Ascending aorta (tissue), 2 donors: Measurements from ENCODE around the gene NOL7. TPM values are rescaled to one million over a fixed set of nuclear protein-coding genes. Genes with fewer than 3 reads are reported as not detected.

ENCODE experiments used
- DNase-seq, 2 donors: peaks; one replicate each; pipeline ENCODE4 v3.0.0-alpha.2; 2019; ENCODE audit warnings: low spot score in 2 of 2
- H3K27ac ChIP-seq, 2 donors: fragments of 200-600 bp; sonication (generic); one replicate each; pipeline ENCODE4 v1.5.1; 2016 to 2017; ENCODE audit warnings: mild to moderate bottlenecking in 1 of 2
- H3K27me3 ChIP-seq: fragments of 200-600 bp; sonication (generic); one replicate; pipeline ENCODE4 v1.5.1; 2017
- H3K36me3 ChIP-seq, 2 donors: fragments of 200-600 bp; sonication (generic); one replicate each; pipeline ENCODE4 v1.5.1; 2016
- H3K4me1 ChIP-seq, 2 donors: fragments of 200-600 bp; sonication (generic); one replicate each; pipeline ENCODE4 v1.5.1; 2016 to 2017; ENCODE audit warnings: mild to moderate bottlenecking in 1 of 2
- H3K4me3 ChIP-seq, 2 donors: fragments of 200-600 bp; sonication (generic); one replicate each; pipeline ENCODE4 v1.5.1; 2016 to 2017; ENCODE audit warnings: mild to moderate bottlenecking in 1 of 2
- H3K9me3 ChIP-seq, 2 donors: fragments of 200-600 bp; sonication (generic); one replicate each; pipeline ENCODE4 v1.5.1; 2016
- CTCF ChIP-seq, 3 experiments: fragments of 200-600 bp in 2 of 3; fragments of 450-650 bp in 1 of 3; sonication (generic) in 2 of 3; IDR thresholded peaks; one replicate each; pipeline ENCODE4 v1.5.1; 2016 to 2019; ENCODE audit warnings: antibody characterized with exemption in 3 of 3, mild to moderate bottlenecking in 1 of 3, moderate library complexity in 1 of 3
- intact Hi-C: fragments of 100-400 bp; cut with DNase I; formaldehyde crosslinking; loops from one replicate; pipeline ENCODE4 v1.15.1; 2023
- total RNA-seq: library from RNA; depleted of rRNA; stranded (reverse); fragments of >200 nt; gene quantifications from one replicate; pipeline ENCODE4 v1.1.0, GENCODE V29; 2016

The NOL7 gene
- total RNA-seq, 1 donor from 2014 or later, result 32.2 TPM

- Histone ChIP-seq H3K4me1 (peaks cover 0 to 3% of the 10 kb centered on the region in 2 donors), H3K27me3 (no peaks in the 10 kb centered on the region)
- no peak for TF ChIP-seq CTCF (IDR thresholded peaks at IDR 0.05)
Measured at GRCh38 chr6:13572951-13573654, 42.0 kb upstream of the NOL7 start.

DNA sequence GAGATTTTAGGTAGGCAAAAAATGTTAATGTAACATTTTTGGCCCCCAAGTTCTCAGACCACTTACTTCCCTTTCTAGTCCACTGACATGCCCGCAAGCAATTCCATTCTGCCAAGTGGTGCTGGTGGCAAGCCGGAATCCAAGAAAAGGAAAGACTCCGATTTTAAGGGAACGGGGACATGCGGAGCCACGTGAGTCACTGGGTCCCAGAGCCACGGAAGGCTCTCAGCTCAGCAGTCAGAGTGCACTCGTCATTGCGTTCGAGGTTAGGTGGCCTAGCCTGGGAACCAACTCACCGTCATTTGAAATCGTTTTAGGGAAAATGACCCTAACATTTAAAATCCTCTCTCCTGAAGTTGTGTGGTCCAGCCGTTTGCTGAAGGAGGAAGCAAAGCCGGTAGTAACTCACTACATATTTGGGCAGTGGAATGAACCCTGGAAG, 41.4 kb upstream of the NOL7 start:
- intact Hi-C loops, result loop anchor here (1.0 to 5.0 kb wide), 5 partner anchors 42 to 193 kb away; partner anchors contain the start of genes GFOD1 and NOL7
- peak overlapping the region; percentile 88 to 93 for H3K27ac ChIP-seq

More at GRCh38 chr6:13572951-13573654, 42.0 kb upstream of the NOL7 start:
- Histone ChIP-seq H3K4me3 (peak overlapping the region; percentile 78 to 80), H3K36me3 (no peaks in the 10 kb centered on the region), H3K9me3 (no peaks in the 10 kb centered on the region), H3K27ac (peak overlapping the region; percentile 88 to 93)
- intact Hi-C loops, result loop anchor here (5.0 kb wide), 1 partner anchor 86 kb away; the partner anchor contains the start of gene GFOD1
- DNase-seq, result no peak

DNA sequence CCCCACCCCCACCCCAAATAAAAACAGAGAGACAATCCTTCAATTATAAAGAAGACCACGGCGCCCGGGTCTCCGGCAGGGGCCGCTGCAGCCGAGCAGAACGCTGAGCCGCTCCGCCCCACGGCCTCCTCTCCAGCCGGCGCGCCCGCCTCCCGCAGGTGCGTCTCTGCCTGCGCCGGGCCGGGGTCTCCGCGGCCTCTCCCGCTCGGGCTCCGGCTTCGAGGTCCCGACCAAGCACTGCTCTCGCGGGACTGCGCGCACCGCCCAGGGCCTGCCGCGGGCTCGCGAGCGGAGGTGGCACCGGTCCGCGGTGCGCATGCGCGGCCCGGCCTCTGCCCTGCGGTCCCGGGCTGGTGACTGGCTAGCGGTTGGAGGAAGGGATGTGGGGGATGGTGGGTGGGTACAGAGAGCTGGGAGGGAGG, 41.0 kb upstream of the NOL7 start:
- intact Hi-C loops, result loop anchor here (1.0 to 5.0 kb wide), 5 partner anchors 41 to 193 kb away; partner anchors contain the start of genes GFOD1 and NOL7
- peak in 2 of 3 experiments; percentile 54 to 56 for TF ChIP-seq CTCF (IDR thresholded peaks at IDR 0.05)

More for the DNA sequence above, 41.4 kb upstream of the NOL7 start:
- Histone ChIP-seq H3K4me3 (peak overlapping the region; percentile 78 to 80), H3K27me3 (no peaks in the 10 kb centered on the region), H3K4me1 (peaks cover 0 to 3% of the 10 kb centered on the region in 2 donors), H3K9me3 (no peaks in the 10 kb centered on the region), H3K36me3 (no peaks in the 10 kb centered on the region)
- DNase-seq, result peak in 1 of 2 donors; percentile 78
- no peak for TF ChIP-seq CTCF (IDR thresholded peaks at IDR 0.05)

DNA sequence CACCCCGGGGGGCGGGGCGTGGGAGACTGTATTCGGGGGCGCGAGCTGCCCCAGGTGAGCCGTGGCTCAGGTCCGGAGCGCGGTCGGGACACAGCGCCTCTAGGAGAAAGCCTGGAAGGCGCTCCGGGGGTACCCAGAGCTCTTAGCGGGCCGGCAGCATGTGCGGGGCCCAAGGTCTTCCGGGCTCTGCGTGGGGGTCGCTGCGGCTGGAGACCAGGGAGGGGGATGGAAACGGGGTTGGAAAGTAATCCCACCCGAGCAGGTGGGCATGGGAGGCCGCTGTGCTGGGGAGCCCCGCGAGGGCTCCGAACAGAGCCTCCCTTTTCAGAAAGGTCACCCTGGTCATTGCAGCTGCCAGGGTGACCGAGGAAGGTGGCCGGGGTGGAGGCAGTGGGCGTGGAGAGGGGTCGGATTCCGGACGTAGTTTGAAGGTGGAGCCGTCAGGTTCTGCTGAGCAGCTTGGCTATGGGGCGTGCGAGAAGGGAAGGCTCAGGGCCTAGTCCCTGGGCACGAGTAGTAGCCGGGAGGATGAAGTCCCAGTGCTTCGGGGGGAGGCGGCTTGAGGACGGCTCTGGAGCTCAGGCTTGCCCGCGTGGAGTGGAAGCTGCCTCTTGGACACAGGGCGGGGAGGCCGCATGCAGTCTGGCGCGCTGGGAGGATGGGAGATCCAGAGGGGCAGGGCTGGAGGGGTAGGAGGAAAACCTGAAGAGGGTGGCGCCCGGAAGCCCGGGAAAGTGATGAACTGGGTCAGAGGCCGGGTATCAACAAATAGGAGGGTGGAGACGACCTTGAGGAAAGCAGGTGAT, 40.4 kb upstream of the NOL7 start, which contains the start of gene SIRT5:
Gene SIRT5 (plus strand): TSS at position 31 of the 806 bp plus-strand sequence. CDS start 9,510 bp downstream, outside the sequence.
- intact Hi-C loops, result loop anchor here (1.0 to 5.0 kb wide), 6 partner anchors 41 to 238 kb away; partner anchors contain the start of genes GFOD1 and NOL7
- TF ChIP-seq CTCF (IDR thresholded peaks at IDR 0.05), result peak in 1 of 3 experiments; percentile 71
- Histone ChIP-seq H3K27ac (peak within 1 kb of the TSS; percentile 88 to 93), H3K36me3 (peaks cover 0 to 3% of the 10 kb centered on the region in 2 donors), H3K4me3 (peak within 1 kb of the TSS; percentile 78 to 80), H3K9me3 (no peaks in the 10 kb centered on the region), H3K27me3 (no peaks in the 10 kb centered on the region), H3K4me1 (peaks cover 0 to 3% of the 10 kb centered on the region in 2 donors)
- DNase-seq, result peak; percentile 20 to 87

More for the DNA sequence above, 41.0 kb upstream of the NOL7 start:
- Histone ChIP-seq H3K4me3 (peak overlapping the region; percentile 78 to 80), H3K27me3 (no peaks in the 10 kb centered on the region), H3K4me1 (peaks cover 0 to 3% of the 10 kb centered on the region in 2 donors), H3K27ac (peak overlapping the region; percentile 88 to 93), H3K9me3 (no peaks in the 10 kb centered on the region), H3K36me3 (no peaks in the 10 kb centered on the region)
- DNase-seq, result peak; percentile 72 to 93

GRCh38 chr6:13575377-13575775, 39.8 kb upstream of the NOL7 start:
- no peak for DNase-seq
- Histone ChIP-seq H3K9me3 (no peaks in the 10 kb centered on the region), H3K4me3 (peak overlapping the region; percentile 78 to 80), H3K36me3 (peaks cover 0 to 9% of the 10 kb centered on the region in 2 donors), H3K4me1 (peaks cover 0 to 3% of the 10 kb centered on the region in 2 donors), H3K27me3 (no peaks in the 10 kb centered on the region), H3K27ac (peak overlapping the region; percentile 88 to 93)
- peak in 2 of 3 experiments; percentile 75 to 77 for TF ChIP-seq CTCF (IDR thresholded peaks at IDR 0.05)
- intact Hi-C loops, result loop anchor here (1.0 to 2.0 kb wide), 4 partner anchors 137 to 239 kb away; no protein-coding TSS in a partner anchor
